Subcutaneous adipose tissue (tissue), 4 donors: ENCODE data around the gene NCKAP5. TPM values are rescaled to one million over a fixed set of nuclear protein-coding genes. Genes with fewer than 3 reads are reported as not detected.

Experiments used
- CTCF ChIP-seq: fragments of 450-650 bp; IDR thresholded peaks from one replicate; pipeline ENCODE4 v1.5.1; 2016; ENCODE audit warnings: low read depth, mild to moderate bottlenecking, control low read depth, antibody characterized with exemption, moderate library complexity
- total RNA-seq, 4 donors: library from RNA; depleted of rRNA; stranded (reverse); fragments of >200 nt; gene quantifications; one replicate each; pipeline ENCODE4 v1.1.0, GENCODE V29; 2016

Gene NCKAP5
- total RNA-seq, 4 donors from 2014 or later: 1.5 to 6.4 (median 3.8) TPM

DNA sequence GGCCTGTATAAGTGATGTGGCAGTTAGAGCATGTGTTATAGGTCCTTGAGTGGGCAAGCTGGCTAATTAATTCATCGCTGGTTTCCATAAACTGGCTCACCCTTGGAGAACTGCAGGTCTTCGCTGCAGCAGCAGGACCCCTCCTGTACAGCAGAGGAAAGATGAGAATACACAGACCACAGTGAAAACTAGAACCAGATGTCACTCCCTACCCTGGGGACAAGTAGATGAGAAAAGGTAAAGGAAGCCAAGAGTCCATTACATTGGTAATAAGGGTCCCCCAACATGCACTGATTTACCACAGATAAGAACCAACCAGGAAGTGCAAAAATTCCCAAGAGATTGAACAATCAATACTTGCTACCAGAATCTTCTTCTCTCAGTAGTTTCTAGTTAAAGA is 482.6 kb downstream of the NCKAP5 start:
- no peak for TF ChIP-seq CTCF

- TF ChIP-seq CTCF: no peak
These were observed 486.2 kb downstream of the NCKAP5 start for GRCh38 chr2:133082034-133082433.

- TF ChIP-seq CTCF: no peak
These were observed 487.4 kb downstream of the NCKAP5 start for GRCh38 chr2:133080822-133081221.

- TF ChIP-seq CTCF: no peak
These were observed 489.4 kb downstream of the NCKAP5 start for GRCh38 chr2:133078667-133079411.

DNA sequence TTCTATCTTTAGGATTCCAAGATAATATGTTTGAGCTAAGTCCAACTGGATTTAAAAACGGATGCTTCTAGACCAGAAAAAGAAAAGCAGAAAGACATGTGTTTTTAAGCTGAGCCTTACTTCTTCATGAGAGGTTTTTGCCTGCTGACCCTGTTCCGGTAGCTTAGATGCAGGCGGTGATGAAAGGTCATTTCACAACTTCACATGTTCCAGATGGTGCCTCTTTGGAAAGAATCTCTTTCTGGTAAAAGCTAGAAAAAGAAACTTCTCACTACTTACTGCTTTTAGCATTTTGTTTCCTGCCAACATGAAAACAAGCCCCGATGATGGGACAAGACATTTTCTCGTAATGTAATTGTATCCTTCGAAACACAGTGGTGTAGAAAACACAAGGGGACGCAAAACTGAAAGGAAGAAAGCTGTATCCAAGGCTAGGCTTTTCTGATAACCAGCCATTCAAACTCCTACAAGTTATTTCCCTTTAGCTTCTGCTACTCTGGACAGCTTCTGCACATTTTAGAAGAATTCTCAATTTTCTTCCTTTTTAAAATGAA is 490.9 kb downstream of the NCKAP5 start:
- no peak for TF ChIP-seq CTCF

DNA sequence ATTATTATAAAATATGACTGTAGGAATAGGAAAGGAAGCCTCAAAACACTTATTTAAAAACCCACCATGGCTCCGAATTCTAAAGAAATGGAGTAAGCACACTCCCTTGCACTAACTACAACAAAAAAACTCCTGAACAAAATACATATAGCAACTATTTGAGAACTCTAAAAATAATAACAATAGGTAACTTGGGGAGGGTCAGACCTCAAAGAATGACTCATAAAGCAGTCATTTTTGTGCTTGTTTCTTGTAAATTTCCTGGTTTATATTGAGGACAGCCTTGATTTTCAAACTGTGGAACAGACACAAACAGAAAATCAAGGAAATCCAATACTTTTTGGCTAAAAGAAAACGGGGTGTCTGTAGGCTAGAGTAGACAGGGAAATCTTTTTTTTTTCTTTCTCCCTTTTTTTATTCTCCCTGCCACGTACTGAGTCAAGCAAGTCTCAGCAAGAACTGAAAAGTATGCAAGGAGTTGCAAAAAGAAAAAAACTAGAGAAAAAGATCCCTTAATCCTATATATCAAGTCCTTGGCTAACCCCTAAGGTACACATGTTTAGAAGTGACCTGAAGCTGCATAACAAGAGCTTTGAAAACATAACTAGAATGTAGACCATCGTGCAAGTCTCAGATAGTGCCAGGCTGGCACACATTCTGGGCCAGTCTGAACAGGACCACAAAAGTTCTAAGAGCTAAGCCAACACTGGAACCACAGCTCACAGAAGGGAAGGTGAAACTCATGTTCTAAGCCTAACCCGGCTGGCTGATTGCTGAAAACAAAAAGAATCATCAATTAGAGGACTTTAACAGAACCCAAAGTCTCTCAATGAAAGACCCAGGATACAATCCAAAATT is 495.2 kb downstream of the NCKAP5 start:
- TF ChIP-seq CTCF: no peak

- no peak for TF ChIP-seq CTCF
These were observed 504.5 kb downstream of the NCKAP5 start for GRCh38 chr2:133063775-133064174.
